C4-2B (cell line): ENCODE results near the gene VRK3.
"Not testable (repeated sequence)": the region's sequence is repeated elsewhere in the genome, so short reads cannot be mapped to it uniquely, and the experiment has no call there.

ENCODE experiments used
- ZFX ChIP-seq: fragments of 450-650 bp; IDR thresholded peaks from 2 replicates; pipeline ENCODE4 v1.6.1; 2017
- TF ChIP-seq, protein P1 (sequence below): fragments of 450-650 bp; conservative IDR thresholded peaks from 2 replicates; pipeline ENCODE4 v1.5.1; 2017; ENCODE audit warnings: mild to moderate bottlenecking

DNA sequence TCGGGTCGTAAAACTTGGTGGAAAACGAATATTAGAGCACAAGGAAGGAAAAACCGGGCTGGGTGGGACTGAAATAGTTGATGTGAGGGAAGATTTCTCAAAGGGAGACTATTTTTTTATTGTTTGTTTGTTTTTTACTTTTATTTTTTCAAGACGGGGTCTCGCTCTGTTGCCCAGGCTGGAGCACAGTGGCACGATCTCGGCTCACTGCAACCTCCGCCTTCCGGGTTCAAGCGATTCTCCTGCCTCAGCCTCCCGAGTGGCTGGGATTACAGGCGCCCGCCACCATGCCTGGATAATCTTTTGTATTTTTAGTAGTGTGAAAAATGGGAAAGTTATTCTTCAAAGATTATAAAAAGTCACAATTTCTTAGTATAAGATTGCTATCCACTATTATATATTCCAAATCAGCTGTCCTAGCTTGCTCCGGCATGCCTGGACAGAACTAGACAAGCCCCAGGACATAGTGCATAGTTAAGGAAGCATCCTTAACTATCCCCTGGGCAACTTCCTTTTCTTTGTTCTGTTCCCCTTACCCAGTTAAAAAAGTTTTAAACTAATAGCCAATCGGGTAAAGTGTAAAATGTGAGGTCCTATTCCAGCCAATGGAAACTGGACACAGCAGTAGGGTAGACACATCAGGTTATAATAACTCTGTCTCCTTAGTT, 26.2 kb upstream of the VRK3 start:
- TF ChIP-seq, protein P1, sequence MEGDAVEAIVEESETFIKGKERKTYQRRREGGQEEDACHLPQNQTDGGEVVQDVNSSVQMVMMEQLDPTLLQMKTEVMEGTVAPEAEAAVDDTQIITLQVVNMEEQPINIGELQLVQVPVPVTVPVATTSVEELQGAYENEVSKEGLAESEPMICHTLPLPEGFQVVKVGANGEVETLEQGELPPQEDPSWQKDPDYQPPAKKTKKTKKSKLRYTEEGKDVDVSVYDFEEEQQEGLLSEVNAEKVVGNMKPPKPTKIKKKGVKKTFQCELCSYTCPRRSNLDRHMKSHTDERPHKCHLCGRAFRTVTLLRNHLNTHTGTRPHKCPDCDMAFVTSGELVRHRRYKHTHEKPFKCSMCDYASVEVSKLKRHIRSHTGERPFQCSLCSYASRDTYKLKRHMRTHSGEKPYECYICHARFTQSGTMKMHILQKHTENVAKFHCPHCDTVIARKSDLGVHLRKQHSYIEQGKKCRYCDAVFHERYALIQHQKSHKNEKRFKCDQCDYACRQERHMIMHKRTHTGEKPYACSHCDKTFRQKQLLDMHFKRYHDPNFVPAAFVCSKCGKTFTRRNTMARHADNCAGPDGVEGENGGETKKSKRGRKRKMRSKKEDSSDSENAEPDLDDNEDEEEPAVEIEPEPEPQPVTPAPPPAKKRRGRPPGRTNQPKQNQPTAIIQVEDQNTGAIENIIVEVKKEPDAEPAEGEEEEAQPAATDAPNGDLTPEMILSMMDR = not testable (repeated sequence)
- TF ChIP-seq ZFX = not testable (repeated sequence)
